Measurements from ENCODE around the gene DNAJC1.

The DNAJC1 gene

DNA sequence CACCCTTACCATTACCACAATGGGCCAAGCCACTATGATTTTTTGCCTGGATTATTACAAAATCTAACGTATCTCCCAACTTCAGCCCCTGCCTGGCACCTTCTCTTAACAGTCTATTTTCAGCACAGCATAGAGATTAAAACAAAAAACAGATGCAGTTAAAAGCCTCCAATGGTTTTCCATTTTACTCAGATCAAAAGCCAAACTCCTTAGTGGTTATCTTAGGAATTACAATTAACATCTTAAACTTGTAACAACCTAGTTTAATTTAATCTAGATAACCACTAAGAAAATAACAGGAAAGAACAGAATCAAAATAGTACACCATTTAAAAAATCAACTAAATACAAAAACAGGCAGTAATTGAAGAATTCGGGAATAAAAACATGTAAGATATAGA is 43.5 kb downstream of the DNAJC1 start:
- no peak for DNase-seq

DNA sequence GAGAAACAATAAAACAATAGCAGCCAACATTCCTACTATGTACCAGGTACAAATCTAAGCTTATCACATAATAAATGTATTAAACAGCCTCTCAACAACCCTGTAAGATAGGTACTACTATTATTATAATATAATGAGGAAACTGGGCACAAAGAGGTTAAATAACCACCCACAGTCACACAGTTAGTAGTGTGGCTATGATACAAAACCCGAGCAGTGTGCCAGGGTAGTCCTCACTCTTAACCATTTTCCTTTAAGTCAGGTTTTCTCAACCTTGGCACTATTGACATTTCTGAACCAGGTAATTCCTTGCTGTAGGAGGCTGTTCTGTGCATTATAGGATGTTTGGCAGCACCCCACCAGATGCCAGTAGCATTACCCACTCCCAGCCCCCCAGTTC is 48.8 kb downstream of the DNAJC1 start:
- DNase-seq, result no peak

DNA sequence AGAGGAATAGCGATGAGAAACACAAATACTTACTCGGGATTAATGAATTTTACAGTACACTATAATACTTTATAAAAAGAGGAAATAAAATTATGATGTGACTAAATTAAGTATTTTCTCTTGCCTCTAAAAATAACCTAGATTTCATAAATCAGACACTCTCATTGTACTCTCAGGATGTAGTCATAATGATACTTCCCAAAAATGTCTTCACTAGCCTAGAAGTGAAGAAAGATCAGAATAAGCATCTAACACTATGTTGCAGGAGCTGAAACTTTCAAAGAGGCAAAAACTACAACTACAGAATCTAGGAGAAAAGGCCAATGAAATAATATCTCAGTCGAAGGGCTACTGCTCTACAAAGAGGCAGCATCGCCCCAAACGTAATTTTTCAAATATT is 49.4 kb downstream of the DNAJC1 start:
- no peak for DNase-seq

DNA sequence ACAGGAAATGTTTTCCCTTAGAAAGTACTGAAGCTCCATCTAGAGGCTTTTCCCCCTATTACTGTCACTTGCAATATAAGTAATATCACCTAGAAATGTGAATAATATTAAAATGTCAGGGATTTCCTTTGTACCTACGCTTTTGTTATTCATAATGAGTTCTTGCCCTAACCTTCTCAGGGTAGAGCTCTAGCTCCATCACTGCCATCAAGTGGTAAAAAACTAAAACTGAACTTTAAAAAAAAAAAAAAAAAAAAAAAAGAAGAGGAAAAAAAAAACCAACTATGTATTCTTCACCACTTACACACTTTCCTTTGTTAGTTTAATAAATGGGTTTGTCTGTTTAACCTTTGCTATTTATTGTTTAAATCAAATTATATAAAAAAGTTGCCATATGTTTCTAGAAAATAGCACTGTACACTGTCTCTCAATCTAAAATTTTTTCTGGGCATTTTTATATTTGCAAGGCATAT is 49.9 kb downstream of the DNAJC1 start:
- no peak for DNase-seq

DNA sequence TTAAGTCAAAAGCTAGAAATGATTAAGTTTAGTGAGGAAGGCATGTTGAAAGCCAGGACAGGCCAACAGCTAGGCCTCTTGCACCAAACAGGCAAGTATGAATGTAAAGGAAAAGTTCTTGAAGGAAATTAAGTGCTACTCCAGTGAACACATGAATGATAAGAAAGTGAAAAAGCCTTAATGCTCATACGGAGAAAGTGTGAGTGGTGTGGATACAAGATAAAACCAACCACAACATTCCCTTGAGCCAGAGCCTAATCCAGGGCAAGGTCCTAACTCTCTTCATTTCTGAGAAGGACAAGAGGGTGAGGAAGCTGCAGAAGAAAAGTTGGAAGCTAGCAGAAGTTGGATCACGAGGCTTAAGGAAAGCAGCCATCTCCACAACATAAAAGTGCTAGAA is 53.0 kb downstream of the DNAJC1 start:
- no peak for DNase-seq

DNA sequence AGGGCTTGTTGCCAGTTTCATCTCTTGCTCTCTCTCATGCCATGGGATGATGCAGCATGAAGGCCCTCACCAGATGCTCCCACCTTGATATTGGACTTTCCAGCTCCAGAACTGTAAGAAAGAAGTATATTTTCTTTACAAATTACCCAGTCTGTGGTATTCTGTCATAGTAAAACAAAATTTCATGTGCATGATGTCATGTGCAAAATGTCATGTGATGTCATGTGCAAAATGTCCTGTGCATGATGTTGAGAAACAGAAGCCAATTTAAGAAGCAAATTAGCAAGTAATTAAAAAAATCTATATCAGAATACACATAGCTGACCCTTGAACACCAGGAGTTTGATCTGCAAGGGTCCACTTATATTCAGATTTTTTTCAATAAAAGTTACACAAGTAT is 56.6 kb downstream of the DNAJC1 start:
- no peak for DNase-seq

DNA sequence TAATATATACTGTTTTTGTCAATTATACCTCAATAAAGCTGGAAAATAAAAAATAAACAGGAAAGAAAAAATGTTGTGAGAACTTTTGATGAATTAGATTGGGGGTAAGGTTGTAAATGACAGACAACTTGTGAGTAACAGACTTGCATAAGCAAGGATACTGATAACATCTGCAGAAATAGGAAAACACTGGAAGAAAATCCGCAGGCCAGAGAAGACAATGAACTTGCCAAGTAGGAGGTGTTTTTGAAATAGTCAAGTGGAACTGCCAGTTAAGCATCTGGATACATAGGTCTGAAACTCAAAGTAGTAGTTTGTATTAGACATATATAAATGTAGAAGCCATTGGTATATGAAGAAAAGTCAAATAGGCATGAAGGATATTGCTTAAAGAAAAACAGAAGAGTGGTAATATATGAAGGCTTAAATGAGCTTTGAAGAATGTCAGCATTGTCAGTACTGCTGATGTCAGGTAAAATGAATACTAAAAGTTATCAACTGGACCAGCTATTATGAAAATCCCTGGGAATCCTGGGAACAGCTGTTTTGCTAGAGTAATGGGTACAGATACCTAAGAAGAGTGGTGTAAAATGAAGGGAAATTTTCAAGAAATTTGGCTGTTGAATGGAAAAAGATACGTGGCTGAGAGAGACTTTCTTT is 58.7 kb downstream of the DNAJC1 start:
- DNase-seq, result no peak

DNA sequence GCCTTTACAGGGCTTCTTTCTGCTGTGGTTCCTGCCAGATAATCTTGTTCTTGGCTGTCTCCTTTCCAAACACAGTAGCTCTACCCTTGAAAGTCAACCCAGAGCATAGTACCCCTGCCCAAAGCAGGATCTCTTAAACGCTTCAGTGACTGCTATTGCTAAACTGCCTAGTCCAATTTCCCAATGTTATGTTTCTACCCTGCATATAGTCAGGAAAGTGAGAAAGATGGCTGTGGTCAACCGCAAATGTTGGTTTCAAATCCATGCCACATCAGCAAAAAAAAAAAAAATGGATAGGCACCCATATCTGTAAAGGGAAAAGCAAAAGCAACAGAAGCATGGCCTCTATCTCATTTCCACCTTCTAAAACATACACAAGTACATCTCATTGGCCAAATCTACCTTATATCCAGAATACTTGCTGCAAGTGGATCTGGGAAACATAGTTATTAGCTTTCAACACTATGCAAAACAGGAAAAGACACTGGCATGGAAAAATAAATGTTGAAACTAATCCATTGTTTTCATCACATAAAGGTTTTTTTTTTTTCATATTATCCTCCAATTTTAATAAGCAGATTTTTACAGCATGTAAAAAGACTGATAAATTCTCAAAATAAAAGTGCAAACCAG is 59.8 kb downstream of the DNAJC1 start:
- DNase-seq, result no peak

DNA sequence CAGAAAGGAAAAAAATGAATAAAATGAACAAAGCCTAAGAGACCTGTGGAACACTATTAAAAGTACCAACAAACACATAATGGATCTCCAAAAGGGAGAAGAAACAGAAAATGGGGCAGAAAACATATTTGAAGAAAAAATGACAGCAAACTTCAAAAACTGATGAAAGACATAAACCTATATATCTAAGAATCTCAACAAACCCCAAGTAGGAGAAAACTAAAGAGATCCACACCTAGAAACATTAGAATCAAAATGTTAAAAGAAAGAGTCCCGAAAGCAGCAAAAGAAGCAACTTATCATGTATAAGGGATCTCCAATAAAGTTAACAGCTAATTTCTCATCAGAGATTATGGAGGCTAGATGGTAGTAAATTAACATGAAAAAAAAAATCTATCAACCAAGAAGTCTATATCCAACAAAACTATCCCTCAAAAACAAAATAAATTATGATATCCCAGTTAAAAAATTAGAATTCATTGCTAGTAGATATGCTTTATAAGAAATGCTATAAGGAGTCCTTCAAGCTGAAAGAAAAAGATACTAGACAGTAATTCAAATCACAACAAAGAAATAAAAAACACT is 68.0 kb downstream of the DNAJC1 start:
- no peak for DNase-seq

DNA sequence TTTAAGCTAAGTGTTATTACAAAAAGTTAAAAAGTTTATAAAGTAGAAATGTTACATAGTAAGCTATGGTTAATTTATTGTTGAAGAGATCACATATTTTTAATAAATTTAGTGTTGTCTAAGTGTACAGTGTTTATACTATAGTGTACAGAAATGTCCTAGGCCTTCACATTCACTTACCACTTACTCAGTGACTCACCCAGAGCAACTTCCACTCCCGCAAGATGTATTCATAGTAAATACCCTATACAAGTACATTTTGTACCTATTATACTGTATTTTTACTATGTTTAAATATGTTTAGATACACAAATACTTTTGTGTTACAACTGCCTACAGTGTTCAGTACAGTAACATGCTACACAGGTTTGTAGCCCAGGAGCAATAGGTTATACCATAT is 69.2 kb downstream of the DNAJC1 start:
- DNase-seq, result no peak

DNA sequence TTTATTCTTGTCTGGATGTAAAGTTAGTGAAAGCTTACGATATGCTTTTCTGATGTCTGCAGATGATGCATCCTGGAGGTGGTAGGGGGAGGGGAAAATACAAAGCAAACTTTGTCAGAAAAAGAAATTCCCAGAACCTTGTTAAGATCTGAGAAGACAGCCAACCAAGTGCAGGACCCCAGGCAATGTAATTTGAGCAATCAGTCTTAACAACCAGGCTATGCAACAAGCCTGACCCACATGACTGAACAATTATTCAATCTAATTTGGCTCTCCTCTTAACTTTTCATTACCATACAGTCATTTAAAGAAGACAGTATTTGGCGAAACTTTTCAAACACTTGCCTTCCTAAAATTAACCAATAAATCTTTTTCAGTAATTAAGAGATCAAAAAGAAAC is 74.5 kb downstream of the DNAJC1 start:
- DNase-seq, result no peak

DNA sequence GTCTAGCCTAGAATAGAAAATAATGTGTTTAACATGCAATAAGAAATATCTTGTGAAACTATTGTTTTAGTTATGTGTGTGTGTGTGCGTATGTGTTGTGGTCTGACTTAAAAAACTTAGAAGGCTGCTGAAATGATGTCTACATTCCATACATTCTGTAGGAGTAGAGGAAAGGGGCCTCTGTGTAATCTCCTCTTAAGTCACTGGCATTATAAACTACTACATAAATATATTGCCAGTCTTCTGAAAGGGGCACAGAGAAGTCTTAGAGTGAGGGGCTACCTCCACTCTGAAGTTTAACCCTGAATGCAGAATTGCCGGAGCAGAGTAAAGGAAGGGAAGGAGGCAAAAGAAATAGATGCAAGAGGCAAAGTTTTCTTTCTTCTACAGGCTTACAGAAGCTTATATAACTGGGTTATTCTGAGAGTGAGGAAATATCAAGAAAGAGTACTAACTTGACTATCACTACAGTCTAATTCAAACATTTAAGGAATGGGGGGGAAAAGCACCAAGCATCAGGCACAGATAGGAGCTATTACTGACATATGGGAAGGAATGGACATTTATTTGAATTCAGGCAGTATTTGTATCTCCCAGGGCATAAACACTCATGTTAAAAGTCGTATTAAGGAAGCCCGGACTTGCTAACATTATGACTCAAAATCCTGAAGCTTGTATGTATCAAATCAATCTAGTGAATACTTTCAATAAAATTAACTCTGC is 75.7 kb downstream of the DNAJC1 start:
- no peak for DNase-seq

DNA sequence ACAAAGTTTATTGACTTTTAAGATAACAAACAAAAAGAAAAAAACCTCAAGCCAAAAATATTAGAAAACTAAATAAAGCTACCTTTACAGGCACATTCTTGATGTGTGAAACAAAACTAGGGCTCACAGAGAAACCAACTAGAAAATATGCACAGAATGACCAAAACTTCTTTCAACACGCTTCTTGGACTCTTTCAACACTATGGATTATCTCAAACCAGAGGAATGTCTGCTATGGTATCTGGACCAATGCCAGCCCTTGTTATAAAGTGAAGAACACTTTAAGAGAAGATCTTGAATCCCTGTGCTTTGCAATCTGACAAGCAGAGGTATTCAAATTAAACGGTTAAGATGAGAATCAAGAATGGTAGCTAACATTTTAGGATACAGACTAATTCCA is 76.6 kb downstream of the DNAJC1 start:
- no peak for DNase-seq

DNA sequence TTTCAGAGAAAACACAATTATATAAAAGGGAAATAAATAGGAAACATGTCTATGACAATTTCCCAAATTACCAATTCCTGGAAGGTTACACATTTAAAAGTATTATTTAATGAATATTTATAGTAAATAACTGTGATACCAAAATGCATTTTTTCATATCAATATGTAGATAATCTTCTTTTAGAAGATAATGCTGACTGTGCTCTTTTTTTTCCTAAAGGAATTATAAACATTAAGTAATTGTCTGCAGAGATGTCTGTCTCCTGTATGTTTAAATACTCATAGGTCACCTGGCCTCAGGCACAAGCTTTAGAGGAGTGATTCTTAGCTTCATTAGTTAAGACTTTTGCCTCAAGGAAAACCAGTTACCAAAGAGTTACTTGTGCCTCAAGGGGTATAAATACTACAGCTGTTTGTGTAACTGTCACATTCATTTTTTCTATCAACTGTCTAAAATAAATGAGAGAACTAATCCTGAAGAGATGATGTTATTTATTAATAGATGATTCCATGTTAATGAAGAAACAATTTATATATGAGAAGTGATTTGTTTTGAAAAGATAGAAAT is 77.1 kb downstream of the DNAJC1 start:
- DNase-seq, result no peak

DNA sequence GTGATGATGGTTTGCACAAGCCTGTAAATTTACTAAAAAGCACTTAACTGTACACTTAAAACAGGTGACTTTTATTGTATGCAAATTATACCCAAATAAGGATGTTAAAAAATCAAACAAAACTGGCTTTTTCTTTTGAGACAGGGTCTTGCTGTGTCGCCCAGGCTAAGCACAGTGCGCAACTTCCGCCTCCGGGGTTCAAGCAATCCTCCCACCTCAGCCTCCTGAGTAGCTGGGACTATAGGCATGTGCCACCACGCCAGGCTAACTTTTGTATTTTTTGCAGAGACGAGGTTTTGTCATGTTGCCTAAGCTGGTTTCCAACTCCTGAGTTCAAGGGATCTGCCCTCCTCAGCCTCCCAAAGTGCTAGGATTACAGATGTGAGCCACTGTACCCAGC is 77.7 kb downstream of the DNAJC1 start:
- DNase-seq, result no peak

DNA sequence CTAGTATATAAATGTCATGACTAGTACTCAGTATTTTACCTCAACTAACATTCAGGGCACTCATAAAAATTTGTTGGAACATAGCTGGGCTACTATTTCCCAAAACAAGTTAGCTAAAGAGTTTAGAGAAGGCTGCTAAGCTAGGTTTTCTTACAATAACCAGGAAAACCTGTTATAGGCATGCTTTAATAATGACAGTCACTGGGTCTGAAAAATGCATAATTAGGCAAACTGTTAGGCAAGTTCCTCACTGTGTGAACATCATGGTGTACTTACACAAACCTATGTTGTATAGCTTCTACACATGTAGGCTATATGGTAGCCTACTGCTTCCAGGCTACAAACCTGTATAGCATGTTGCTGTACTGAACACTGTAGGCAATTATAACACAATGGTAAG is 79.0 kb downstream of the DNAJC1 start:
- no peak for DNase-seq

DNA sequence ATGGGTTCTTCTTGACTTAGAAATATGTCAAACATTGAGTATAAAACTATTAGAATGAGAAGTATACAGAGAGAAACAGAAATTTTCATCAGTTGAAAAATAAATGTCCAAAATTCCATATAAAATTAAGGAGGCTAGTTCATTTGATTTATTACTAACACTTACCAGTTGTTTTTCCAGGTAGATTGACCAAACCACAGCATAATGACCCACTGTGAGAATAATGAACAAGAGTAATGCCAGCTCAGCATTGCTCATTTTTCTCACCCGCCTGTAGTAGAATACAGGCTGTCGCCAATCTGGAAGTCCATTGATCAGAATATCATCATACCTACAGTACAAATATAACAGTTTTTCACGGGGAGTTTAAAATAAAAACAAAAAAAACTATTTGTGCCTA is 82.9 kb downstream of the DNAJC1 start:
- DNase-seq, result no peak

DNA sequence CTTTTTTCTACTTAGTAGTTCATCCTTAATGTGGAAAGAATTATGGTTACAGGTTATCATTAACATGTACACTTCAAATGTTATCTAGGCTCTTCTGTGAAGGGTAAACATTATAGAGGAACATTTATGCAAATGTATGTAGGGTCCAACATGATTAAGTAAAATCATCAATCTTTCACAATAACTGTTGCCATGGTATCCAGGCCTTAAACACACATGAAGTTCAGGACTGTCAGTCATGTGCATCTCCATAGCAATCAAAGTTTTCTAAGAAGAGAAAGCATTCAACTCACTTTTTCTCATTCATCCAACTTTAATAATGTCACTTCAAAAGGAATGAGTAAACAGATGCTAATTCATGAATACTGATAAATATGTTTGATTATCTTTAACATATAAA is 83.6 kb downstream of the DNAJC1 start:
- DNase-seq, result no peak

DNA sequence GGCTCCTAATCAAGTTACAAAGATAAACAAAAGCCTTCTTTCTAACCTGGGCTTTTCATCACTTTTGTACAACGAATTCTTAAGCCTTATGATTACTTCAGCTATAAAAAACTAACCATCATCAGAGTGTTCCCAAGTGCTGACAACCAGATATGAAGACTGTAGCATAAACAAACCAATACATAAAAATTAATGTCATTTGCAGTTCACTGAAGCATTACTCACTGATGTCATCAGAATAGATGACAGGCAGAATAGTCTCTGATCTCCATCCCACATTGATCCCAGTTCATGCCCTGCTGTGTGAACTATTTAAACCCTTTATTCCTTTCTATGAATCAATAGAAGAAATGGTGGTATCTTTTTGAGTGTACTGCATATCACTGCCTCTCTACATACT is 84.4 kb downstream of the DNAJC1 start:
- DNase-seq, result no peak

DNA sequence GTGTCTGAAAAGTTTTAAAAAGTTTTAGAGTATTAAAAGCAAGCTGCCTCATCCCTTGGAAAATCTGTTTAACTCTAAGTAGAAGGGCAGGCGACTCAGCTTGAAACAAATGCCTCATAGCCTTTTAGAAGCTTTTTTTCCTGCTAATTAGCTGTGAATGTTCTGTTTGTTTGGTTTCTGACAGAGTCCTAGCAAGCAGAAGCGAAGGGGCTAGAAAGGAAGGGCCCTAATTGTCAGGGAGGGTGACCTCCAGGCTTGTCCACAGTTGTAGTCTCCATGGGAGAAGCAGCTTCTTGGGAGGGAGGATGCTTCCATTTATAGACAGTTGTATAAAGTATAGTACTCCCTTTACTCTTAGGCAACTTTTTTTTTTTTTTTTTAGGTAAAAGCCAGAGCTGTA is 90.9 kb downstream of the DNAJC1 start:
- DNase-seq, result no peak

DNA sequence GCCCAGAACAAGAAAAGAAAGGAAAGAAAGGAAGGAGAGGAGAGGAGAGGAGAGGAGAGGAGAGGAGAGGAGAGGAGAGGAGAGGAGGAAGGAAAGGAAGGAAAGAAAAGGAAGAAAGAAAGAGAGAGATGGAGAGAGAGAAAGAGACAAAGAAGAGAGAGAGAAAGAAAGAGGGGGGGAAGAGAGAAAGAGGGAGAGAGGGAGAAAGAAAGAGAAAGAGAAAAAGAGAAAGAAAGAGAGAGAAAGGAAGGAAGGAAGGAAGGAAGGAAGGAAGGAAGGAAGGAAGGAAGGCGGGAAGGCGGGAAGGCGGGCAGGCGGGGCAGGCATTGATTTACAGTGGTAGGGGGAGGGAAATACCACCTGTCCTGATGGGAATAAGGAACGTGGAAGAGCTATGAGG is 92.7 kb downstream of the DNAJC1 start:
- no peak for DNase-seq

DNA sequence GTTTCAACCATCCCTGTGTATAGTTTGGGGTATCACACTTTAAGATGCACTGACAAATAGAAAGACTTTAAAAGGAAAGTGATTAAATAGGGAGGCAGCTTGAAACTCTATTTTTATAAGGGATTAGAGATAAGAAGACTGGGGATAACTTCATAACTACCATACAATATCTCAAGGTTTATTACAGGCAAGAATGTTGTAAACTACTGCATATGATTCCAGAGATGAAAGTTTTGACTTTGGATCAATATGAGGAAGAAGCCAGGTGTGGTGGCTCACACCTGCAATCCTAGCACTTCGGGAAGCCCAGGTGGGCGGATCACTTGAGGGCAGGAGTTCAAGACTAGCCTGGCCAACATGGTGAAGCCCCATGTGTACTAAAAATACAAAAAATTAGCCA is 96.1 kb downstream of the DNAJC1 start:
- no peak for DNase-seq

DNA sequence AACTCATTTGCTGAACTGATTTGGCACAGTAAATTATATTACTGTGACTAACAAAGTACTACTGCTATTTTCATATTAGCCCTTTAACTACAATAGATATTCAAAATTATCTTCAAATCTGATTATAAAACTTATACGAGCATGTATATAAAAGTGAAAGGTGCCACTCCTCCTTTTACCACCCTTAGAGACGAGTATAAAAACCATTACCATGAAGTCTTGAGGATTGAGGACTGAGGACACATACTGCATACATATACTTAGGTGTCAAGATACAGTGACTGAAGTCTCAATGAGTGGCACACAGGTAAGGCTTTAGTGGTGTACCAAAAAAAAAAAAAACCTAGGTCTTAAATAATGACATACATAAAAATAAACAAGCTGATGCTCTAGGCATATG is 98.6 kb downstream of the DNAJC1 start:
- DNase-seq, result no peak

DNA sequence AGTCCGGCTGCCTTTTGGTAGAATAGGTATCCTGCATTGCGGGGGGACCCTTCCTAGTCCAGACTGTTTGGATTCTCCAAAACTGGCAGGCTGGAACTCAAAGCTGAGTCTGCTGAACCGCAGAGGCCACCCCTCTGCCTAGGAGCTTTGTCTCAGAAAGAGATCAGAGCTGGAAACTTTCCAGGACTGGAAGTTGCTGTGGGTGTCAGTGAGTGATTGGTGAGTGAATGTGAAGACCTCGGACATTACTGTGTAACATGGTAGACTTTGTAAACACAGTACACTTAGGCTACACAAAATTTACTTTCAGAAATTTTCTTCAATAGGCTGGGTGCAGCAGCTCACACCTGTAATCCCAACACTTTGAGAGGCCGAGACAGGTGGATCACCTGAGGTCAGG is 103.8 kb downstream of the DNAJC1 start:
- no peak for DNase-seq
